NCI-H1092 (cell line): Measurements from ENCODE around the gene HECA.
"Not testable (repeated sequence)": the region's sequence is repeated elsewhere in the genome, so short reads cannot be mapped to it uniquely, and the experiment has no call there.

Source experiments
- DNase-seq: peaks from one replicate; lab custom pipeline; 2025; lab: John Stamatoyannopoulos, UW

Gene HECA

GRCh38 chr6:139135578-139136545, 982 bp downstream of the HECA start:
- no peak for DNase-seq

- DNase-seq: no peak
Observed at GRCh38 chr6:139137706-139138105, 2.8 kb downstream of the HECA start.

DNA sequence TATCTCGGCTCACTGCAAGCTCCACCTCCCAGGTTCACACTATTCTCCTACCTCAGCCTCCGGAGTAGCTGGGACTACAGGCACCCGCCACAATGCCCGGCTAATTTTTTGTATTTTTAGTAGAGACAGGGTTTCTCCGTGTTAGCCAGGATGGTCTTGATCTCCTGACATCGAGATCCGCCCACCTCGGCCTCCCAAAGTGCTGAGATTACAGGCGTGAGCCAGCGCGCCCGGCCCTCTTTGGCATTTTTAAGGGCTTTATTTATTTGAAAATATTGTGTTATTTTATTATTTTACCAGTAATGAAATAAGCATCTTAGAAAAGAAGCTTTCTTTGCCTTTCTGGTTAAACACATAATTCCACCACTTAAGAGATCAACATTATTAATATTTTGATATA, 6.0 kb downstream of the HECA start:
- not testable (repeated sequence) for DNase-seq

DNA sequence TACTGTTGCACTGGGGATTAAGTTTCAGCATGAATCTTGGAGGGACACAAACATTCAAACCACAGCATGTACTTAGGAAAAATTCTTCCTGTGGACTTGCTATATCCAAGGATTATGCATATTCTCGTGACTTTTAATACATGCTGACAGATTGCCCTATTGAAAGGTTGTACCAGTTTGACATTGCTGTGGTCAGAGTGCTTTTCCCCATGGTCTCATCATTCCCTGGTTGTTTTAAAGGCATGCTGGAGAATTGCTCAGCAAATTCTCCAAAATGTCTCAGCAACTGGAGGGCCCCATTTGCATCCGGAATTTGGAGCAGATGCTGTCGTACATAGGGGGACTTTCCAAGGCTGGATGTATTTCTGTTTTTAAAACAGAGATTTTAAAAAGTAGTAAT, 7.4 kb downstream of the HECA start:
- DNase-seq: no peak

GRCh38 chr6:139143111-139143510, 8.2 kb downstream of the HECA start:
- no peak for DNase-seq

- DNase-seq: no peak
Observed at GRCh38 chr6:139144490-139145085, 9.7 kb downstream of the HECA start.

GRCh38 chr6:139145661-139146060, 10.8 kb downstream of the HECA start:
- DNase-seq: no peak

GRCh38 chr6:139146317-139146726, 11.4 kb downstream of the HECA start:
- DNase-seq: no peak

DNA sequence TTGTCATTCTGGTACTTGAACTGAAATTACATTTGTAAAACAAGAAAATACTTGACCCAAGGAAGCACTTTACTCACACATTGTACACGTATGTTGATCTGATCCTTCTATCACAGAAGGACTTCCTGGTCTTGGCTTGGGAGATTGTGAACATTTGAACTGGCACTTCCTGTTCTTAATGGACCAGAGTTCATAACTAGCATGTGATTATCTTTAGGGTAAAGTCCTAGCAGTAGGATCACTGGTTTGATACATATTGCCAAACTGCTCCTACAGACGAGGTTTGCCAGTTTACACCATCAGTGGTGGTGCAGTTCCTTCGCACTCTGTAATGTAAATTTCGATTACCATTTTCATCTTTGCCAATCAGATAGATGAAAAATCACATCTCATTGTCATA, 12.7 kb downstream of the HECA start:
- DNase-seq: no peak

DNA sequence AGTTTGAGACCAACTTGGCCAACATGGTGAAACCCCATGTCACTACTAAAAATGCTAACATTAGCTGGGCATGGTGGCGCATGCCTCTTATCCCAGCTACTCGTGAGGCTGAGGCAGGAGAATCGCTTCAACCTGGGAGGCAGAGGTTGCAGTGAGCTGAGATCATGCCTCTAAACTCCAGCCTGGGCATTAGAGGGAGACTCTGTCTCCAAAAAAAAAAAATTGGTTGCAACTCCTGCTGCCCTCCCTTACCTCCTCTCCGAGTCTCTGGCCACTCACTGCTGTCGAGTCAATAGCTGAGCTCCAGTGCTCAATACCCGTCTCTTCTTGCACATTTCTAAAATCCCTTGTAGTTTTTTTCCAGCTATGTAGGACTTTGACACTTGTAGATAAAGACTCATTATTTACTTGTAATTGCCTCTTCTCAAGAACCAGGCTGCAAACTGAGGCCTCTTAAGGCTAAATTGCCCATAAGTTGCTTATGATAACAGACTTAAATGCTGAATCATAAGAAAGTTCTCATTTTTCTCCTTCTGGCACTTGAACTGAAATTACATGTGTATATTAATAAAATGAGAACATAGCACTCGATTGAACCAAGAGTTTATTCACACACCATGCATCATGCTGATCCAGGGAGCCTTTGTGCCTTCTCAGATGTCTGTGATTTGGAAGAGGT, 13.8 kb downstream of the HECA start:
- no peak for DNase-seq

DNA sequence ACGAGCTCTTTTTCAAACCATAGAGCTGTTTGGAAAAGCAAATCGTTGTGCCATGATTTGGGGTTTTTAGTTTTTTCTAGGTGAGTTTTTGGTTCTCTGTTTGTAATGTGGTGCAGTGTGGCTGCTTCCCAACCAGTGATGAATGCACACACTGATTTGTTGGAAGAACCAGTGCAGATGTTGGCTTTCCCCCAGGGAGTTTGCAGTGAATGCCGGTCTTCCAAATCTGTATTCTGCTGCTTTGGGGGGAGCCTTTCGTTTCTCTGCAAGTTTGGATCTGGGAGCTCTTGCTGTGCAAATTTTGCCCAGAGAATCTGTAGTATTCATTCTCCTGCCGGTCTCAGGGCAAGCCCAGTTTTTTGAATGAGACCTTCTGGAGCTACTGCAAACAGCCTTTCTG, 14.5 kb downstream of the HECA start:
- DNase-seq: no peak

- no peak for DNase-seq
Observed at GRCh38 chr6:139150920-139151319, 16.0 kb downstream of the HECA start.

DNA sequence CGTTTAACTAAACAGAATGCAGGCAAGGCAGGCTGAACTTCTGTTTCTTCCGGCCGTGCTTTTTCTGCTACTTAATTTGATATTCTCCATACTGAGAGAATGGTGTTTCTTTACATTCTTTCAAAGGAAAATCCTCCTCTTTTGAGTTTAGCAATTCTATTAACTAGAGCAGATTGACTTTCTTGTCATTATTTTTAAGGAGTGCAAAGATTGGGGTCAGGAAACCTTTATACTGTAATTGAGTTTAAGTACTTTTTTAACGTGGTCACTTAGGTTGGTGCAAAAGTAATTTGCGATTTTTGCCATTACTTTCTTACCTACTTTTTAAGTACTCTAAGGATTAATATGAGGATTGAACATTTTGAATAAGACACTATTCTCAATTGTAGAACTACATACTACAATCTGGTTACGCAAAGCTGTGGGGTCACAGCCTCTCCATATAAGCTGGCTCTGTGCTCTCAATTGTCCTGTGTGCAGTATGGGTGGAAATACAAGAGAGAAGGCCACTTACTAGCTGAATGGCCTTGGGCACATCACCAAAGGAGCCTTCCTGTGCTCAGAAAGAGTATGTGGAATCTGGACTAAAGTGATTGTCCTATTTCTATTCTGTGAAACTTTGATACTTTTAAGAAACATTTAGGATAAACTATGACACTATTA, 16.7 kb downstream of the HECA start:
- no peak for DNase-seq

GRCh38 chr6:139152088-139152891, 17.4 kb downstream of the HECA start:
- DNase-seq: no peak

- no peak for DNase-seq
Observed at GRCh38 chr6:139152892-139153271, 18.0 kb downstream of the HECA start.

GRCh38 chr6:139153855-139154254, 19.0 kb downstream of the HECA start:
- DNase-seq: no peak

DNA sequence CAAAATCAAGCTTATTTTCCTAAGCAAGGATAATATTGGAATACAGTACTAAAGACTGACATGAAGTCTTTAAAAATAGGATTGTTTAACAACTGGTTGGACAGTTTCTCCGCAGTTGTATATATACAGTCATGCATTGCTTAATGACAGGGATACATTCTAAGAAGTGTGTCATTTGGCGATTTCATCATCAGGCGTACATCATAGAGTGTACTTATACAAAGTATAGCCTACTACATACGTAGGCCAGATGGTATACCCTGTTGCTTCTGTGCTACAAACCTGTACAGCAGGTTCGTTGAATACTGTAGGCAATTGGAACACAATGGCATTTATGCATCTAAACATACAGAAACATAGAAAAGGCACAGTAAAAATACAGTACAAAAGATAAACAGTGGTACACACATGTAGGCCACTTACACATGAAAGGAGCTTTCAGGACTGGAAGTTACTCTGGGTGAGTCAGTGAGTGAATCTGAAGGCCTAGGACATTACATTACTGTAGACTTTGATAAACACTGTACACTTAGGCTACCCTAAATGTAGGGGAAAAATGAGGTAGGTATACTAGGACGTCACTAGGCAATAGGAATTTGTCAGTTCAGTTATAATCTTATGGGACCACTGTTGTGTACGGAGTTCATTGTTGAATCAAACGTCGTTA, 20.1 kb downstream of the HECA start:
- DNase-seq: no peak

DNA sequence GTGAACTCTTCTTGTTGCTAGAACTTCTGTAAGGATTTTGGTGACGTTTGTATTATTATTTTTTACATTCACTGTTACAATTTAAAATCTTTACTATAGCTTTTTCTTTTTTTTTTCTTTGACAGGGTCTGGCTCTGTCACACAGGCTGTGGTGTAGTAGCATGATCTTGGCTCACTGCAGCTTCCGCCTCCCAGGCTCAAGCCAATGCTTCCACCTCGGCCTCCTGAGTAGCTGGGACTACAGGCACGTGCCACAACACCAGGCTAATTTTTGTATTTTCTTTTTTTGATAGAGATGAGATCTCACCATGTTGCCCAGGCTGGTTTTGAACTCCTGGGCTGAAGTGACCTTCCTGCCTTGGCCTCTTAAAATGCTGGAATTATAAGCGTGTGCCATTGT, 21.2 kb downstream of the HECA start:
- no peak for DNase-seq

GRCh38 chr6:139156551-139156950, 21.7 kb downstream of the HECA start:
- DNase-seq: no peak

DNA sequence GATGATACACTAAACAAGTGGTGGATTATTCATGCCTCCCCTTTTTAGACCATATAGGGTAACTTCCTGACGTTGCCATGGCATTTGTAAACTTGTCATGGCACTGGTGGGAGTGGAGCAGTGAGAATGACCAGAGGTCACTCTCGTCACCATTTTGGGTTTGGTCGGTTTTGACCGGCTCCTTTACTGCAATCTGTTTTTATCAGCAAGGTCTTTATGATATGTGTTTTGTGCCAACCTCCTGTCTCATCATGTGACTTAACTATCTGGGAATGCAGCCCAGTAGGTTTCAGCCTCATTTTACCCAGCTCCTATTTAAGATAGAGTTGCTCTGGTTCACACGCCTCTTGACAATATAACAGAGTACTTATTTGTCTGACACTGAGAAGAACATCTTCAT, 22.2 kb downstream of the HECA start:
- DNase-seq: not testable (repeated sequence)

DNA sequence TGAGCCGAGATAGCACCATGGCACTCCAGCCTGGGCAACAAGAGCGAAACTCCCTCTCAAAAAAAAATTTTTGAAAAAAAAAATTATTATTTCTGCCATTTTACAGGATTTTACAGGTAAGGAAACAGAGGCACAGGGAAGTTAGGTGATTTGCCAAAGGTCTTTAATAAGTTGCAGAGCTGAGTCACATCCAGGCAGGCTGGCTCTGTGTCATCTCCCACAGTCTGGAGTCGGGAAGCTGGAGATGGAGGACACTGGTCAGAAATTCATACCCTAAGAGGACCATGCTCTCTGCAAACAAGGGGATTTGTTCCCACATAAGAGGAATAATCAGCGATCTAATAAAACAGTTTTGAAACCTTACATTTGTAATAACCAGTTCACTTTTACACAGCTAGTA, 24.1 kb downstream of the HECA start:
- DNase-seq: no peak
